Suprapubic skin (tissue), 4 donors: ENCODE measurements around the gene ERC2.

ENCODE experiments used
- CTCF ChIP-seq, 2 donors: fragments of 200-600 bp in 1 of 2; fragments of 450-650 bp in 1 of 2; sonication (generic) in 1 of 2; IDR thresholded peaks; one replicate each; pipeline ENCODE4 v1.5.1; 2016 to 2019; ENCODE audit warnings: antibody characterized with exemption in 2 of 2, mild to moderate bottlenecking in 1 of 2, moderate library complexity in 1 of 2
- EP300 ChIP-seq: sonication (generic); formaldehyde crosslinking; IDR thresholded peaks from one replicate; pipeline ENCODE4 v1.6.1; 2017; ENCODE audit warnings: antibody characterized with exemption
- POLR2A ChIP-seq, 2 donors: fragments of 450-650 bp; IDR thresholded peaks; one replicate each; pipeline ENCODE4 v1.6.1; 2017; ENCODE audit warnings: antibody characterized with exemption in 2 of 2, mild to moderate bottlenecking in 2 of 2, moderate library complexity in 2 of 2
- POLR2AphosphoS5 ChIP-seq, 3 donors: sonication (generic); formaldehyde crosslinking; IDR thresholded peaks; one replicate each; pipeline ENCODE4 v1.6.1; 2017; ENCODE audit warnings: antibody characterized with exemption in 3 of 3

- no peak for TF ChIP-seq CTCF (IDR thresholded peaks at IDR 0.05)
- TF ChIP-seq POLR2AphosphoS5 (IDR thresholded peaks at IDR 0.05) = no peak
- no peak for TF ChIP-seq POLR2A (IDR thresholded peaks at IDR 0.05)
- no peak for TF ChIP-seq EP300
Observed at GRCh38 chr3:55935241-55935640, 533.0 kb downstream of the ERC2 start.
